Activated CD4-positive, alpha-beta memory T cell treated with anti-CD3 and anti-CD28 coated beads for 36 hours (primary cell): Measurements from ENCODE around the gene SETD9. TPM values are rescaled to one million over a fixed set of nuclear protein-coding genes. Genes with fewer than 3 reads are reported as not detected.

Experiments
- CTCF ChIA-PET: fragments of 350-600 bp; sonication (Branson Sonifier 250); formaldehyde crosslinking; loops from one replicate; lab custom pipeline; 2021; ENCODE audit warnings: antibody characterized with exemption, inconsistent platforms; lab: Charles Lee
- POLR2A ChIA-PET: fragments of 350-600 bp; sonication (Branson Sonifier 250); formaldehyde crosslinking; loops from one replicate; lab custom pipeline; 2021; ENCODE audit warnings: antibody characterized with exemption; lab: Charles Lee
- DNase-seq: peaks from one replicate; pipeline ENCODE4 v3.0.0-alpha.2; 2020
- H3K27ac Mint-ChIP-seq: one replicate; pipeline ENCODE4 v1.8.0; 2021; ENCODE audit warnings: mixed read lengths
- H3K27me3 Mint-ChIP-seq: one replicate; pipeline ENCODE4 v1.8.0; 2021; ENCODE audit warnings: mixed read lengths
- H3K36me3 Mint-ChIP-seq: one replicate; pipeline ENCODE4 v1.8.0; 2021; ENCODE audit warnings: mixed read lengths
- H3K4me1 Mint-ChIP-seq: one replicate; pipeline ENCODE4 v1.8.0; 2021; ENCODE audit warnings: low read depth, mixed read lengths
- H3K4me3 Mint-ChIP-seq: one replicate; pipeline ENCODE4 v1.8.0; 2021; ENCODE audit warnings: mild to moderate bottlenecking, mixed read lengths
- H3K9me3 Mint-ChIP-seq: one replicate; pipeline ENCODE4 v1.8.0; 2021; ENCODE audit warnings: mixed read lengths
- intact Hi-C: fragments of 100-400 bp; cut with micrococcal nuclease; formaldehyde crosslinking; loops from one replicate; pipeline ENCODE4 v1.15.1; 2023
- total RNA-seq, 2 experiments: library from RNA; stranded (reverse); gene quantifications; one replicate each; pipeline ENCODE4 v1.2.3, GENCODE V29; 2021

Gene SETD9
- total RNA-seq, 2 experiments from 2014 or later, result 5.1 to 7.4 TPM

GRCh38 chr5:56900858-56901578 lies 8.4 kb upstream of the SETD9 start:
- Mint-ChIP-seq H3K4me3 (no peak overlapping the region), H3K4me1 (peaks cover 5% of the 10 kb centered on the region), H3K9me3 (peaks cover 5% of the 10 kb centered on the region), H3K27ac (no peak overlapping the region), H3K36me3 (no peaks in the 10 kb centered on the region), H3K27me3 (no peaks in the 10 kb centered on the region)
- ChIA-PET POLR2A (no interaction called here), CTCF (interaction anchor here (0.6 to 7.8 kb wide), 22 partner anchors 9 to 630 kb away, joined by 3 to 78 read pairs (median 4); partner anchors contain the start of gene SETD9)
- intact Hi-C loops, result loop anchor here (1.0 to 2.0 kb wide), 5 partner anchors 8 to 630 kb away; partner anchors contain the start of gene SETD9
- DNase-seq, result peak; percentile 24

GRCh38 chr5:56908942-56909293 lies 478 bp upstream of the SETD9 start:
- Mint-ChIP-seq H3K27me3 (no peaks in the 10 kb centered on the region), H3K36me3 (peaks cover 2% of the 10 kb centered on the region), H3K4me1 (peaks cover 20% of the 10 kb centered on the region), H3K9me3 (peaks cover 8% of the 10 kb centered on the region), H3K27ac (peak overlapping the region; percentile 89), H3K4me3 (peak overlapping the region; percentile 77)
- ChIA-PET POLR2A (interaction anchor here (1.0 to 2.2 kb wide), 4 partner anchors 10 to 264 kb away, joined by 3 to 10 read pairs (median 5); partner anchors contain the start of gene GPBP1), CTCF (interaction anchor here (3.4 kb wide), 1 partner anchor 229 kb away, joined by 24 read pairs; no protein-coding TSS in a partner anchor)
- intact Hi-C loops, result loop anchor here (1.0 to 5.0 kb wide), 6 partner anchors 8 to 1553 kb away; partner anchors contain the start of genes MAP3K1 and PLK2
- DNase-seq, result no peak

GRCh38 chr5:56910210-56910965 lies 992 bp downstream of the SETD9 start:
- H3K9me3 Mint-ChIP-seq, result peaks cover 4% of the 10 kb centered on the region
- peak overlapping the region; percentile 73 for H3K4me3 Mint-ChIP-seq
- ChIA-PET POLR2A (interaction anchor here (0.6 to 2.2 kb wide), 10 partner anchors 8 to 309 kb away, joined by 3 to 13 read pairs (median 4); partner anchors contain the start of gene GPBP1), CTCF (interaction anchor here (0.5 to 3.4 kb wide), 6 partner anchors 9 to 310 kb away, joined by 3 to 24 read pairs (median 4); no protein-coding TSS in a partner anchor)
- H3K27ac Mint-ChIP-seq, result peak overlapping the region; percentile 94
- H3K36me3 Mint-ChIP-seq, result peaks cover 2% of the 10 kb centered on the region
- intact Hi-C loops, result loop anchor here (1.0 kb wide), 1 partner anchor 42 kb away; the partner anchor contains the start of gene MIER3
- no peaks in the 10 kb centered on the region for H3K27me3 Mint-ChIP-seq
- H3K4me1 Mint-ChIP-seq, result peaks cover 20% of the 10 kb centered on the region
- peak; percentile 64 for DNase-seq

GRCh38 chr5:56913766-56914165 lies 4.4 kb downstream of the SETD9 start:
- ChIA-PET POLR2A (no interaction called here), CTCF (interaction anchor here (0.6 kb wide), 1 partner anchor 306 kb away, joined by 4 read pairs; no protein-coding TSS in a partner anchor)
- Mint-ChIP-seq H3K27ac (no peak overlapping the region), H3K9me3 (no peaks in the 10 kb centered on the region), H3K36me3 (peaks cover 7% of the 10 kb centered on the region), H3K27me3 (no peaks in the 10 kb centered on the region), H3K4me3 (no peak overlapping the region), H3K4me1 (peaks cover 14% of the 10 kb centered on the region)
- intact Hi-C loops, result no loop called here
- DNase-seq, result no peak

GRCh38 chr5:56914678-56915077 lies 5.3 kb downstream of the SETD9 start:
- H3K27ac Mint-ChIP-seq, result no peak overlapping the region
- no peaks in the 10 kb centered on the region for H3K9me3 Mint-ChIP-seq
- H3K27me3 Mint-ChIP-seq, result no peaks in the 10 kb centered on the region
- ChIA-PET CTCF (interaction anchor here (0.7 to 1.2 kb wide), 2 partner anchors 15 to 301 kb away, joined by 3 read pairs; no protein-coding TSS in a partner anchor), POLR2A (no interaction called here)
- H3K36me3 Mint-ChIP-seq, result peaks cover 7% of the 10 kb centered on the region
- intact Hi-C loops, result no loop called here
- no peak for DNase-seq
- H3K4me1 Mint-ChIP-seq, result peaks cover 9% of the 10 kb centered on the region
- no peak overlapping the region for H3K4me3 Mint-ChIP-seq

- Mint-ChIP-seq H3K4me3 (no peak overlapping the region), H3K4me1 (no peaks in the 10 kb centered on the region), H3K36me3 (peaks cover 12% of the 10 kb centered on the region), H3K9me3 (no peaks in the 10 kb centered on the region), H3K27ac (no peak overlapping the region), H3K27me3 (no peaks in the 10 kb centered on the region)
- DNase-seq, result no peak
- ChIA-PET POLR2A (no interaction called here), CTCF (interaction anchor here (0.6 to 2.0 kb wide), 4 partner anchors 17 to 962 kb away, joined by 3 to 6 read pairs (median 4); no protein-coding TSS in a partner anchor)
- intact Hi-C loops, result no loop called here
Observed at GRCh38 chr5:56917534-56917933, 8.1 kb downstream of the SETD9 start.

GRCh38 chr5:56918054-56918453 lies 8.7 kb downstream of the SETD9 start:
- H3K27me3 Mint-ChIP-seq, result no peaks in the 10 kb centered on the region
- ChIA-PET CTCF (interaction anchor here (0.6 to 2.0 kb wide), 3 partner anchors 18 to 963 kb away, joined by 4 to 6 read pairs (median 4); no protein-coding TSS in a partner anchor), POLR2A (interaction anchor here (1.2 kb wide), 1 partner anchor 8 kb away, joined by 7 read pairs; the partner anchor contains the start of gene SETD9)
- no peak overlapping the region for H3K4me3 Mint-ChIP-seq
- H3K9me3 Mint-ChIP-seq, result no peaks in the 10 kb centered on the region
- no peaks in the 10 kb centered on the region for H3K4me1 Mint-ChIP-seq
- H3K27ac Mint-ChIP-seq, result no peak overlapping the region
- intact Hi-C loops, result no loop called here
- DNase-seq, result no peak
- peaks cover 15% of the 10 kb centered on the region for H3K36me3 Mint-ChIP-seq

GRCh38 chr5:56919942-56920662 lies 10.7 kb downstream of the SETD9 start:
- Mint-ChIP-seq H3K27me3 (no peaks in the 10 kb centered on the region), H3K36me3 (peaks cover 28% of the 10 kb centered on the region), H3K4me3 (no peak overlapping the region), H3K4me1 (no peaks in the 10 kb centered on the region), H3K27ac (no peak overlapping the region), H3K9me3 (no peaks in the 10 kb centered on the region)
- POLR2A ChIA-PET, result no interaction called here
- CTCF ChIA-PET, result interaction anchor here (1.1 to 1.2 kb wide), 3 partner anchors 18 to 648 kb away, joined by 3 to 4 read pairs (median 4); no protein-coding TSS in a partner anchor
- DNase-seq, result no peak
- intact Hi-C loops, result no loop called here

GRCh38 chr5:56922922-56923321 lies 13.5 kb downstream of the SETD9 start:
- no peak for DNase-seq
- POLR2A ChIA-PET, result no interaction called here
- CTCF ChIA-PET, result no interaction called here
- peaks cover 31% of the 10 kb centered on the region for H3K36me3 Mint-ChIP-seq
- no peaks in the 10 kb centered on the region for H3K4me1 Mint-ChIP-seq
- H3K27me3 Mint-ChIP-seq, result no peaks in the 10 kb centered on the region
- intact Hi-C loops, result no loop called here
- H3K4me3 Mint-ChIP-seq, result no peak overlapping the region
- H3K27ac Mint-ChIP-seq, result no peak overlapping the region
- H3K9me3 Mint-ChIP-seq, result no peaks in the 10 kb centered on the region

GRCh38 chr5:56934325-56934724 lies 24.9 kb downstream of the SETD9 start:
- intact Hi-C loops, result no loop called here
- Mint-ChIP-seq H3K27me3 (no peaks in the 10 kb centered on the region), H3K36me3 (peaks cover 40% of the 10 kb centered on the region), H3K9me3 (no peaks in the 10 kb centered on the region), H3K4me1 (peaks cover 4% of the 10 kb centered on the region), H3K4me3 (no peak overlapping the region), H3K27ac (no peak overlapping the region)
- no peak for DNase-seq
- ChIA-PET CTCF (no interaction called here), POLR2A (no interaction called here)

- DNase-seq, result no peak
- Mint-ChIP-seq H3K27ac (no peak overlapping the region), H3K4me3 (no peak overlapping the region), H3K27me3 (no peaks in the 10 kb centered on the region), H3K9me3 (no peaks in the 10 kb centered on the region), H3K36me3 (peaks cover 51% of the 10 kb centered on the region), H3K4me1 (no peaks in the 10 kb centered on the region)
- ChIA-PET POLR2A (no interaction called here), CTCF (no interaction called here)
- intact Hi-C loops, result no loop called here
Observed at GRCh38 chr5:56938858-56939257, 29.5 kb downstream of the SETD9 start.
